Astrocyte of the cerebellum (primary cell): ENCODE data around the gene NLRP9.

ENCODE experiments used
- DNase-seq: peaks from one replicate; pipeline ENCODE4 v3.0.0-alpha.2; 2011; ENCODE audit warnings: low read depth
- H3K4me3 ChIP-seq: 2 replicates; pipeline ENCODE4 v1.5.1; 2011; ENCODE audit warnings: mild to moderate bottlenecking, low read depth, low read length, moderate library complexity
- CTCF ChIP-seq: IDR thresholded peaks from 2 replicates; pipeline ENCODE4 v1.5.1; 2012; ENCODE audit warnings: low read length, low read depth, moderate library complexity, mild to moderate bottlenecking; ENCODE audit errors: missing control alignments
- in situ Hi-C: cut with HindIII; loops from 2 replicates; pipeline ENCODE4 v1.10.0; 2017; ENCODE audit warnings: low sequenced_read_pairs

Gene NLRP9

GRCh38 chr19:55691561-55692481 lies 46.4 kb downstream of the NLRP9 start:
- in situ Hi-C loops, result no loop called here
- no peak for TF ChIP-seq CTCF
- no peak overlapping the region for H3K4me3 ChIP-seq
- no peak for DNase-seq

GRCh38 chr19:55690769-55691545 lies 47.2 kb downstream of the NLRP9 start:
- DNase-seq, result no peak
- no peak for TF ChIP-seq CTCF
- H3K4me3 ChIP-seq, result no peak overlapping the region
- in situ Hi-C loops, result no loop called here

- TF ChIP-seq CTCF, result no peak
- H3K4me3 ChIP-seq, result no peak overlapping the region
- in situ Hi-C loops, result no loop called here
- DNase-seq, result no peak
These were observed 48.0 kb downstream of the NLRP9 start for GRCh38 chr19:55690109-55690768.

GRCh38 chr19:55689411-55690108 lies 48.6 kb downstream of the NLRP9 start:
- no peak overlapping the region for H3K4me3 ChIP-seq
- TF ChIP-seq CTCF, result no peak
- in situ Hi-C loops, result no loop called here
- no peak for DNase-seq

GRCh38 chr19:55688422-55689218 lies 49.6 kb downstream of the NLRP9 start:
- DNase-seq, result no peak
- in situ Hi-C loops, result no loop called here
- H3K4me3 ChIP-seq, result no peak overlapping the region
- no peak for TF ChIP-seq CTCF
